GM18520 (cell line): ENCODE measurements around the gene IMPA2.
A peak's percentile ranks its signal among the peaks of the same experiment; 100 is the strongest.
"Not testable (repeated sequence)": the region's sequence is repeated elsewhere in the genome, so short reads cannot be mapped to it uniquely, and the experiment has no call there.

Experiments
- ATAC-seq: cut with Tn5 transposase; IDR thresholded peaks from one replicate; pipeline ENCODE4 v1.9.1; 2021; ENCODE audit not compliant: unreplicated experiment

Gene IMPA2

DNA sequence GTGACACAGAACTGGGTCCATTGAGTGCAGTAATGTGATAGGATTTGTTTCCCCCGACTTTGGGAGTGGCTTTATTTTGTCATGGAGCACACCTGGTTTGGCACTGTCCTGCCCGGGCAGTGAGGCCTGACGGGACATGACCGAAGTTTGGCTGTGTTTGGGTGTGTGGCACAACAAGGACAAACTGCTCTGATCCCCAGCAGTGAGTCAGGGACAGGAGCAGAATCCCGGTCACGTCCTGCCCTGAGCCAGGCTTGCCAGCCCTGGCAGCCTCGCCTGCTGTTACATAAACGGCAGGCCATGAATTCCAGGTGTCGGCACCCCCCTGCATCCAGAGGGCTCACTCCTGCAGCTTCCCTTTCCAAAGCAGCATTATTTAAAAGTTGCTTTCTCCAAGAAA lies 45.7 kb downstream of the IMPA2 start:
- no peak for ATAC-seq

DNA sequence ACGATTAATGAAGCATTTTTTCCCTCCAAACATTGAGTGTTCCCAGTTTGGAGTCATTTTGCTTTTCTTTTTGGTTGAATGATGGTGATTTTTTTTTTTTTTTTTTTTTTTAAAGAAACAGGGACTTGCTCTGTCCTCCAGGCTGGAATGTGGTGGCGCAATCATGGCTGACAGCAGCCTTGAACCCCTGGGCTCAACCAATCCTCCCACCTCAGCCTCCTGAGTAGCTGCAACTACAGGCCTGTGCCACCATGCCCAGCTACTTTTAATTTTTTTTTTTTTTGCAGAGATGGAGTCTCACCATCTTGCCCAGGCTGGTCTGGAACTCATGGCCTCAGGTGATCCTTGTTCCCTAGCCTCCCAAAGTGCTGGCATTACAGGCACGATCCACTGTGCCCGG lies 46.2 kb downstream of the IMPA2 start:
- no peak for ATAC-seq

DNA sequence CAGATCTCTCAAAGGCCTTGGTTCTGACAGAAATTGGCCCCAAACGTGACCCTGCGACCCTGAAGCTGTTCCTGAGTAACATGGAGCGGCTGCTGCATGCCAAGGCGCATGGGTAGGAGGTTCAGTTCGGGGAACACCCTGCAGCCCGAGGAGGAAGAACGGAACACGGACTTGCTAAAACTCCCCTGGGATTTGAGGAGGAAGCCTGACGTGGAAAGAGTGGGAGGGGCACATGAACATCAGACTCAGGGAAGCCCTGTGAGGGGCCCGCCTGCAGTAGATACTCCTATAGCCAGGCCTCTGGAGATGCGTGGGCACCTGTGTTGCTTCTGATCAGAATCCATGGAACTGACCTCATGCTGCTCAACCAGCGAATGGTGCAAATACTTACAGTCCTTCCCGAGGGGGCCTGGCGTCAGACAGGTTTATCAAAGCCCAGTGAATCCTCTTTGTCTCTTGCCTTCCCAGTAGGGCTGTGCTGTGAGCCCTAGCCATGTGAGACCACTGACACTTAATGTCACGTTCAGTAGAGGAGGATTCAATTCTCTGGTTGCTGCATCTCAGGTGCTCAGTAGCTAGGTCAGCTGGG lies 46.8 kb downstream of the IMPA2 start:
- no peak for ATAC-seq

DNA sequence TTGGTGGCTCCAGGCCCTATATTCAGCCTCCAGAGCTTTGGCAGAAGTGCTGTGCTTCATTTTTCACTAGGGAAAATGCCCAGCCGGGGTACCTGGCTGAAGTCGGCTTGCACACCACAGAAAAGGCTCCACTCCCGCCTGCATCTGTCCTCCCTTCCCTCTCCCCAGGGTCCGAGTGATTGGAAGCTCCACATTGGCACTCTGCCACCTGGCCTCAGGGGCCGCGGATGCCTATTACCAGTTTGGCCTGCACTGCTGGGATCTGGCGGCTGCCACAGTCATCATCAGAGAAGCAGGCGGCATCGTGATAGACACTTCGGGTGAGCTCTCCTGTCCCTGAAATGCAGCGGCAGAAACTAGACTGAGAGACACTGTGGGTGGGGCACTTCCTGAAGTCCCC lies 47.4 kb downstream of the IMPA2 start:
- no peak for ATAC-seq

DNA sequence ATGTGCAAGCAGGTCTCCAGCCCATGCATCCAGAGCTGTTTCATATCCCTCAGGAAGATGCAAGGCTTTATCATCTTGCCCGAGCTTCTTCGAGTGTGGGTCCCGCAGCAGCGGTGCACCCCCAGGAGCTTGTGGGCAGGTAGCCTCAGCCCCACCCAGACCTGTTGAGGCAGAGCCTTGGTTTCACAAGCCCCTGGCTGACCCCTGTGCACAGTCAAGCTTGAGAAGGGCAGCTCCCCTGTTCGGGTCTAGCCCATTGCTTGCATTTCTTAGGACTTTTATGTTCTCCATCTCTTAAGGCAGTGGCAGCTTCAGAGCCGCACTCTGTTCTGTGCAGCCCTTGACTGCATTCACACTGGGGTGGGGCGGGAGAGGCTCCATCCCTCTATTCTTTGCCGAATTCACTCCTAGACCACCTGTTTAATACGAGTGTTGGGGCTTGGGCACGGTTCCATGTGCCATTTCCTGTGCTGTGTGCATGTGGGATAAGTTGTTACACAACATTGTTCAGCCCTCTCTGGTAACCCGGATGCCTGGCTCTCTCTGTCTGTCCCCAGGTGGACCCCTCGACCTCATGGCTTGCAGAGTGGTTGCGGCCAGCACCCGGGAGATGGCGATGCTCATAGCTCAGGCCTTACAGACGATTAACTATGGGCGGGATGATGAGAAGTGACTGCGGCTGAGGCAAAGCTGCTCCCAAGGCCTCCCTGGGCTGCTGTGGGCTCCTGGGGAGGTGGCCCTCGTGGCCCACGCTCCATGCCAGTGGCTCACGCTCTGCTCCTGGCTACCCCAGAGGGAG lies 48.7 kb downstream of the IMPA2 start:
- ATAC-seq, result no peak

DNA sequence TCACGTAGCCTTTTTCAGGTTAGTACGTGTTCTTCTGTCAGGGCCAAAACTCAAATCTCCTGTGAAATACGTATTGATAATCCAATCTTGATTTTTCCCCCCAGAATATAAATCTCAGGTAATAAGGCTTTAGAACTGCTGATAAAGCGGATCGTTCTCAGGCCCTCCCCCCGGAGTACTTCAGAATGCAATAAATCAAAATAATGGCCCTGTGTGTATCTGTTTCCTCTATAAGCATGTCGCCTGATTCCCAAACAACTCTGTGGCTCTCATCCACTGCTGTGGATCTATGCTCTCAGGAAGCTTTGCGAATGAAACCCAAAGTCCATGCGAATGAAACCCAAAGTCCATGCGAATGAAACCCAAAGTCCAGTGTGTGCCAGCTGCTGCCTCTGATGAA lies 49.4 kb downstream of the IMPA2 start:
- ATAC-seq, result no peak

DNA sequence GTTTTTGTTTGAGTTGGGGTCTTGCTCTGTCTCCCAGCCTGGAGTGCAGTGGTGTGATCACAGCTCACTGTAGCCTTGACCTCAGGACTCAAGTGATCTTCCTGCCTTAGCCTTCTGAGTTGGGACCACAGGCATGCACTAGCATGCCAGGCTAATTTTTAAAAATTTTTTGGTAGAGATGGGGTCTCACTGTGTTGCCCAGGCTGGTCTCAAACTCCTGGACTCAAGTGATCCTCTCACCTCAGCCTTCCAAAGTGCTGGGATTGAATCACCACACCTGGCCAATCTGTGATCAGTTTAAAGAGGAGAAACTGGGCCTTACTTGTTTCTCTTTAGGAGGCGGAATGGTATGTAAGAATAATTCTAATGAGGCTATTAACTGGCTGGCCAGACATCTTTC lies 49.9 kb downstream of the IMPA2 start:
- ATAC-seq, result no peak

DNA sequence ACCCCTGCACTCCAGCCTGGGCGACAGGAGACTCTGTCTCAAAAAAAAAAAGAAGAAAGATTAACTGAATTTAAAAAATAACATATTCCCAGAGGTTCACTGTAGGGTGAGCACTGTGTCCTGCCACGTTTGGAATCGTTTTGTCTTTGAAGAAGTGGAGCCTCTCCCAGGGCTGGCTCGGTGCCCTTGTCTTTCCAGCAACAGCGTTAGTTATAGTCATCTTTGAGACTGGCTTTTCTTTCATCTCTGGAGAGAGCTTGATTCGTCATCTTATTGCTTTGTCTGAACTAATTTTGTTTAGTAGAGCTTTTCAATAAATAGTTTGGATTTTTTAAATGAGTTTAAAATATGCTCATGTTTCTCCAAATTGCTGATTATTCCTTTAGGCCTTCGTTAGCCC lies 50.5 kb downstream of the IMPA2 start:
- ATAC-seq, result no peak

DNA sequence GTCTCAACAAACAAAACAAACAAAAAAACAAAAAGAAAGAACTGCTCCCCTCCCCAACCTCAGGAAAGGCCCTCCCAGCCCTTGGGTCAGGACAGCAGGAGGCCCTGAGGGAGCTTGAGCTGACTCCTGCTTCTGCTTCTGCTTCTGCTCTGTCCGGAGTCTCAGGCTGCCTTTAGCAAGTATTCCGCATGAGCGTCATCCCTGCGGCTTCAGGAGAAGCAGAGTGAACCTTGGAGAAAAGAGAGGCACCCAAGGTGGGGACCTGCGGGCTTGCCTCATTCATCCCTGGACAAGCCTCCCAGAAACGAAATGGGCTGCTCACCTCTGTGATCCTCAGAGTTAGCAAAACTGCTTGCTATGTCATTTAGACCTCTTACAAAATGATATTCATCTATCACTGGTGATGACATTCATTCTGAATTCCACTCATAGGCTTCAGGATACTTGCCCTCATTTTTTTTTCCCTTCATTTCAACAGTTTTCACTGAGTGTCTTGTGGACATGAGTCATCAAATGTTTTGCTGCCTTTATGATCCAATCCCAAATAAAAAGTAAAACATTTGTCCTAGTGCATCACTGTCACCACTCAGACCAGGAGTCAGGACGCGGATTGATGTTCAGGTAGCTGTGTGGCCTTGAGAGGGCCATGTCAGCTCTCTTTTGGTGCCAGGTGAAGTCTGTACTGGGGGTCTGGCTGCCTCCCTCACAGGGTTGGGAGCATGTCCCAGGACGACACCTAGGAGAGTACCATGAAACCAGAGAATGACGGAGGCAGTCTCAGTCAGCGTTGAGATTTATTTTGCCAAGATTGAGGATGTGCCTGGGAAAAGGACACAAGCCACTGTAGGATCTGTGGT lies 51.7 kb downstream of the IMPA2 start:
- no peak for ATAC-seq

DNA sequence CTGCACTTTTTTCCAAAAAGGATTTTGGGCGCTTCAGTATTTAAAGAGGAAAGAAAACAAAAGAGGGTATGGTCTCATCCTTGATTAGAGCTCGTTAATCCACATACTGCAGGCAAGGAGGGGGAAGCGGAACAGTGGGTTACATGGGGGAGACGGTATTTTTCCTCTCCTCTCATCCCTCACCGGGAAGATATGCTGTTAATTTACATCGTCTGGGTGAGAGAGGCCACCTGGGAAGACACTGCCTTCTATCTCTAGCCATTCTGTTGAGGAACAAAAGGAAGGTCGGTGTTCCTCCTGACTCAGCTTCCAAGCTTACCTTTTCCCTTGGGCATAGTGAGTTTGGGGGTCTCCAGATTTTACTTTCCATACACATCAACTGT lies 52.3 kb downstream of the IMPA2 start:
- no peak for ATAC-seq

DNA sequence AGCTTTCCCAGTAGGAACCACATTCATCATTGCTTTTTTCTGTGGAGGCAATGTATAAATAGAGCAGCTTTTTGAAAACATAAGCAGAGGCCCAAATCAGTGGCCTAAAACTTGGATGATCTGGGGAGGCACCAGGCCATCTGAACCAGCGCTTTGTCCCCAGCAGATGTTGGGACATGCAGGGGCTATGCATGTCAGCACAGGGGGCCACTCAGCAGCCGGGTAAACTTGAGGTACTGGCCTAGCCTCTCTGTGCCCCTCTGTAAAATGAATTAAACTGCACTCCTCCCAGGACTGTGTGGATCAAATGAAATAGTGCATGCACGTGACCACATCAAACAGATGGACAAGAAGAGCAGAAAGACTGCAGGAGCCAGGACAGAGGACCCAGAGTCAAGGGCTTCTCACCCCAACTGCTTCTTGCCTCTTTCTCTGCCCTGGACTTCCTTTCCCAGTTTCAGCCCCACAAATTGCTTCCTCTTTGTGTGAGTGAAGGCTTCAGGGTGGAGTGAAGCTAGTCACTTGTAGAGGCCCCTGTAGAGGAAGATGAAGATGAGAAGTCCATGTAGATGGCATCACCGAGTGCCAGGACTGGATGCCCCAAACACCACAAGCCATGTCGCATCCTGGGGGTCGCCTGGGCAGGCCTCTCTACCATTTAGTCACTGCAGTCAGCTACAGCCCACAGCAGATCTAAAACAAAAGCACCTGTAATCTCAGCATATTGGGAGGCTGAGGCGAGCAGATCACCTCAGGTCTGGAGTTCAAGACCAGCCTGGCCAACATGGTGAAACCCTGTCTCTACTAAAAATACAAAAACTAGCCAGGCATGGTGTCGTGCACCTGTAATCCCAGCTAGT lies 53.2 kb downstream of the IMPA2 start:
- no peak for ATAC-seq

DNA sequence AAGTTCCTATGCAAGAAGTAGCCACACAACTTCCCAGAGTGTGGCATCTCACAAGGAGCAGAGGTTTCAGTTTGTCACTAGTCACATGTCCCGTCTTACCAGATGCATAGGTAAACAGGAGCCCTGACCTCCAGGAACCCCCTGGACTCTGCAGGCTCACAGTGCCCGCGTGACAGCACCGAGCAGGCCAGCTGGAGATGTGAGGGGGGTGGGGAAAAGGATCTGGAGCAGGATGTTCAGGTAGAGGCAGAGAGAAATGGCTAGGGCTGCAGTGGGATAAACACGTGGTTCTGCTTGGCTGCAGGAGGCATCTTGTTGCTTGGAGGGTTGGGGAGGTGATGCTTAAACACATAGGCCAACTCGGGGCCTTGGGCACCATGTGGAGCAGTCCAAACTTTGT lies 54.2 kb downstream of the IMPA2 start:
- no peak for ATAC-seq

DNA sequence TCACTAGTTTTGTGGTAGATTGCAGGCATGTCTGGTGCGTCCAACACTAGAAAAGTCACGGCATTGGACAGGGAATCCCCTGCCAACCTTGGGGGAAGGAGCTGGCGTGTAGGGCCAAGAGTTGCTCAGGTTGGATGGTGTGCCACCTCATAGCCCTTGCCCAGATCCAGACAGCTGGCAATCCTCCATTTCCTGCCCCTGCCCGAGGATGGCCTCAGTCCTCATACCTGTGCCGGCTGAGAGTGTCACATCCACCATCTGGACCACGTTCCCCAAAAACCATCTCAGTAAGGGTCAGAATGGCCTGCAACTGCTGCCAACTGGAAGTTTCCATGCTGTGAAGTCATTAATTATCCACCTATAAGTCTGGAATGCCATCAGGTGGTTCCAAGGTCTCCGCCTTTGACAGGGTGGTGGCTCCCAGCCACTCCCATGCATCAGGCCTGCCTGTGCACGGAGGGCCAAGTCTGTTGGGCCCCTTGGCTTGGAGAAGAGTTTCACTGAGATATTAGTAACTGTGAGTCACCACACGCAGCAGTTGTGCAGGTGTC lies 55.0 kb downstream of the IMPA2 start:
- no peak for ATAC-seq

DNA sequence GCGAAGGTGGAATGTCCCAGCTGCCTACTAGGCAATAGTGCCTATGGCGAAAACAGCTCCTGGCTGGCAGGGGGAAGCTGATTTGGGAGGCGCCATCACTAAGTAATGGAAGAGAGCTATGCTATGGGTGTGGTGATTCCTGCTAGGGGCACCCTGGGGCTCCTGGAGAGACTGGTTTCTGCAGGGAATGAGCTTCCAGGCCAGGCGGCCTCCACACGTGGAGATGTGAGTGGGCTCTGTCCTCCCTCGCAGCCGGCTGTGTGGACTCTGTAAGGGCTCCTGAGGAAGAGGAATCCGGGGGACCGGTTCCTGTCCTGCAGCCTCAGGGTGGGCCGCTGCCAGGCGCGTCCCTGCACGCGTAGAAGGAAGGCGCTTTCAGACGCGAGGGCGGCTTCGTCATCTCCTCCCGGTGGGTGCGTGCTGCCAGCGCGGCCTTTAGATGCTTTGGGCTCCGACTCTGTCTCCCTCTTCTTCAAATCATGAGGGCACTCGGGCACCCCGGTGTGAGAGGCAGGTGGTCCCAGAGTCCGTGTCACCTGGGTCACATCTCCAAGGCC lies 56.9 kb downstream of the IMPA2 start:
- no peak for ATAC-seq

DNA sequence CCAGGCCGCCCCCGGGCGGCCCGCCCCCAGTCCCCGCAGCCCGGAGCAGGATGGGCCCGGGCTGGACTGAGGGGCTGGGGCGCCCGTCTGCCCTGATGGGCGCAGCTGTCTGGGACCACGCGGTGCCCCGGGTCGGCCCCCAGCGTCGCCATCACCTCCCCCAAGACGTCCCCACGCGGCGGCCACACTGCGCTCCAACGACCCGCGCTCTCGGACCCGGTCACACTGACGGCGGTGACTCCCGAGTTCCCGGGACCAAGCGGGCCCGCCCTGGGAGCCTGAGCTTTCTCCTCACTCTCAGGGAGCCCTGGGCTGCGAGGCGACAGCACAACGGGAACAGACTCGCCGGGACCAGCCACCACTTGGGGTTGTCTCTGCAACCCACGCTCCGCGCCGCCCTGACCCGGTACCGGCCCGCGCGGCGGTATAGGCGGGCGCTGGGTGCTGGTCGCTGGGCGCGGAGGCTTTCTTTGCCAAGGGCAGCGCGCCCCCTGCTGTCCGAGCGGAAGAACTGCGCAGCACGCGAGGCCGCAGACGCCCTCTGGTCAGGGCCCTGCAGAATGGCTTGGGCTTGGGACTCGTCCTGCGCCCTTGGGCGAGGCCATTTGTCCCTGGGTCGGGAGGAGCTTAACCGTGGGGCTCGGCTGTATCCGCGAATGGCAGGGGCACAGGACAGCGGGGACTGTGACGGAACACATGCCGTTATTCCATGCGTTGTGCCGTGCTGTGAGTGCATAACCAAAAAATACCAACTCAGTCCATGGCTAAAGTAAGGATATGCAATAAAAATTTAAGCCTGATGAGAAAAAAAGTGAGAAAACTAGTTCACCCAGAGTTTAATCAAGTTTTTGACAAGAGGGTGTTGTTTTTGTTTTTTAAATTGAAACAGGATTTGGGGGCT lies 57.6 kb downstream of the IMPA2 start:
- ATAC-seq, result peak; percentile 46

DNA sequence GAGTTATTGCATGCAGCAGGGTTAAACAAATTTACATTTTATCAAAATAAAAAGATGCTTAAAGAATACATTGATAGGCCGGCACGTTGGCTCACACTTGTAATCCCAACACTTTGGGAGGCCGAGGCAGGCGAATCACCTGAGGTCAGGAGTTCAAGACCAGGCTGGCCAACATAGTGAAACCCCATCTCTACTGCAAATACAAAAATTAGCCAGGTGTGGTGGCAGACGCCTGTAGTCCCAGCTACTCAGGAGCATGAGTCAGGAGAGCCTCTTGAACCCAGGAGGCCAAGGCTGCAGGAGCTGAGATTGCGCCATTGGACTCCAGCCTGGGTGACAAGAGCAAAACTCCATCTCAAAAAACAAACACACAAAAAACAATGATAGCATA lies 58.2 kb downstream of the IMPA2 start:
- not testable (repeated sequence) for ATAC-seq

DNA sequence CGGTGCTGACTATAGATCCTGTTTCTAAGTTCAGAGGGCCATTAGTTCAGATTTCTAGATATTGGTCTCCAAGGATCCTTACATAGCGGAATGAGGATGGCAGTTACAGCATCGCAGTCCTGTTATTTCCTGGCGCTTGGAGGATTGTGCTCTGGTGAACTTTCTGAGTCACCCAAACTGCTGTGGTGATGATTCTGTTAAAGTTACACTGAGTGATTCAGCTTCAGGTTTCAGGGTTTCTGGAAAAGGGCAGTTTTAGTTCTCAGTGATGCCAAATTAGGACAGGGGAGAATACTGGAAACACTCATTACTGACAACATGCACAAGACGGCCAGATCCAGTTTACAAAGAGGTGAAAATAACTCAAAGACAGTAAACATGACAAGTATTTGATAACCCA lies 60.3 kb downstream of the IMPA2 start:
- ATAC-seq, result no peak

DNA sequence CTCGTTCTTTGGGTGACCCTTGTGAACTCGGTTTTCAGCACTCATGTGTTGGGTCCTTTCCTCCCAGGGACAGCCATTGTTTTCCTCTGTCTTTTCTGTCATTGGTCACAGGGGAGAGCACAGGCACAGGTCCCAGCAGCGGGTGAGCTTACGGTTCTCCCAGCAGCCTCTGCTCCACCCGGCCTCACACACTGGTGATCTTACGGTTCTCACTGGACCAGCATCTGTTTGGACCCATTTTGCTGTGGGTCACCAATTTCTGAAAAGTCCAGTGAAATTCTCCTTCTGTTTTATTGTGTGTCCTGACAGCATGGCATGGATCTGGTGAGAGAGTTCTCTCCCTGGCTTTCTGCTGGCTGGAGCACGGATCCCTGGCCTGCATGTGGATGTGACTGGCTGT lies 62.5 kb downstream of the IMPA2 start:
- no peak for ATAC-seq

DNA sequence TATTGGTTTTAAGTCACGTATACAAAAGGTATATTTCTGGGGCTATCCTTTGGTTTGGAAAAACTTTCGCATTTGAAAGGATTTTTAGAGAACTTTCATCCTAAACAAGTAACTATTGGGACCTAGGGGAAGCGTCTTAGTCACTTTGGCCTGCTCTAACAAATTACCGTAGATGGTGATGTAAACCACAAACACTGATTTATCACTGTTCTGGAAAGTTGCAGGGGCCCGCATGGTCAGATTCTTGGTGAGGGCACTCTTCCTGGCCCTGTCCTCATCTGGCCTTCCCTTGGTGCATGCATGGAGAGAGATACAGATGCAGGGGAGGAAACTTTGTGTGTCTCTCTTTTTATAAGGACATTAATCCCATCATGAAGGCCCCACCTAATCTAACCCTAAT lies 63.3 kb downstream of the IMPA2 start:
- ATAC-seq, result no peak
